Esophagus muscularis mucosa (tissue), 3 donors: Measurements from ENCODE around the gene NTM.

Experiments used
- CTCF ChIP-seq, 3 experiments: fragments of 200-600 bp in 2 of 3; fragments of 450-650 bp in 1 of 3; sonication (generic) in 2 of 3; IDR thresholded peaks; one replicate each; pipeline ENCODE4 v1.5.1; 2017 to 2019; ENCODE audit warnings: antibody characterized with exemption in 3 of 3, mild to moderate bottlenecking in 2 of 3, moderate library complexity in 1 of 3
- POLR2A ChIP-seq: fragments of 450-650 bp; IDR thresholded peaks from one replicate; pipeline ENCODE4 v1.6.1; 2017; ENCODE audit warnings: antibody characterized with exemption, moderate library complexity, mild to moderate bottlenecking, low read depth

GRCh38 chr11:132312701-132313111 is 942.3 kb downstream of the NTM start:
- TF ChIP-seq CTCF (IDR thresholded peaks at IDR 0.05) (peak in 2 of 3 experiments; percentile 25 to 37), POLR2A (no peak)
